ENCODE results near the gene AGPAT2. TPM values are rescaled to one million over a fixed set of nuclear protein-coding genes. Genes with fewer than 3 reads are reported as not detected.
A peak's percentile ranks its signal among the peaks of the same experiment; 100 is the strongest.

The AGPAT2 gene
- total RNA-seq, 1 donor from 2014 or later = 36.4 TPM

DNA sequence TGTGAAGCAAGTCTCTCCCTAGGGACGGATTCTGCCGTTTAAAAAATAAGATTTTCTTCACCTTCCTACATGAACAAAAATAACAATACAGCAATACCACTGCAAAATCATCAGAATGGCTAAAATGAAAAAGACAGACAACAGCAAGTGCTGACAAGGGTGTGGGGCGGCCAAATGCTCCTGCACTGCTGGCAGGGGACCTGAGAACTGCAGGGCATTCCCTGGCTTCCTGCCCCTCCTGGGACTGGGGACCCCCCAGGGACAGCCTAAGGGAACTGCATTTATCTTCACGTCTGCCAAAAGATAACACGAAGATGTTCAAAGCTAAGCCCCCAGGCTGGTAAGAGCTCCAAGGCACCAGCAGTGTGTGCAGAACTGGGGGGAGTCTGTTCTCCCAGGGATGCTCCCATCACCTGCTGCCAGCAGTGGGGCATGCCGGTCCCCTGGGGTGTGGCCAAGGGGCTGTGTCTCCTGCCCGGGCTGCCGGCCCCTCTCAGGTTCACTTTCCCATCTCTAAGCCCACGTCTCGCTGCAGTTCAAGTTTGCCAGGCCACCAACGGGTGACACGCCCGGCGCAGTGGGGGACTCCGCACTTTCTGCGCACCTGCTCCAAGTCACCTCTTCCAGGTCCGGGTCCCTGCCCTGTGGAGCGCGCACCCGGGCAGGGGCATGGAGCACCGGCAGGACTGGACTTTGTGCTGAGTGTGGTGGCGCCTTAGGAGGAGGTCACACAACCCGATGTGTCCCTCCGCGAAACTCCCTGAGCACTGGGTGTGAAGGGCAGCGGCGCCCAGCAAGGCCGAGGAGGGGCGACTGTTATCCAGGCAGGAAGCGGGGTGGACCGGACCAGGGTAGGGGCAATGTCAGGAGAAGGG is 29.0 kb downstream of the AGPAT2 start:
- Mint-ChIP-seq H3K27ac (ENCODE audit: unreplicated experiment) (no peak overlapping the region), H3K4me1 (ENCODE audit: unreplicated experiment) (peaks cover 2% of the 10 kb centered on the region), H3K9me3 (ENCODE audit: unreplicated experiment) (no peaks in the 10 kb centered on the region), H3K36me3 (ENCODE audit: unreplicated experiment) (no peaks in the 10 kb centered on the region), H3K27me3 (ENCODE audit: unreplicated experiment) (peaks cover 2% of the 10 kb centered on the region), H3K4me3 (ENCODE audit: unreplicated experiment) (no peak overlapping the region)
- DNase-seq (ENCODE audit: extremely low spot score, unreplicated experiment) = no peak
- TF ChIP-seq, protein P1, sequence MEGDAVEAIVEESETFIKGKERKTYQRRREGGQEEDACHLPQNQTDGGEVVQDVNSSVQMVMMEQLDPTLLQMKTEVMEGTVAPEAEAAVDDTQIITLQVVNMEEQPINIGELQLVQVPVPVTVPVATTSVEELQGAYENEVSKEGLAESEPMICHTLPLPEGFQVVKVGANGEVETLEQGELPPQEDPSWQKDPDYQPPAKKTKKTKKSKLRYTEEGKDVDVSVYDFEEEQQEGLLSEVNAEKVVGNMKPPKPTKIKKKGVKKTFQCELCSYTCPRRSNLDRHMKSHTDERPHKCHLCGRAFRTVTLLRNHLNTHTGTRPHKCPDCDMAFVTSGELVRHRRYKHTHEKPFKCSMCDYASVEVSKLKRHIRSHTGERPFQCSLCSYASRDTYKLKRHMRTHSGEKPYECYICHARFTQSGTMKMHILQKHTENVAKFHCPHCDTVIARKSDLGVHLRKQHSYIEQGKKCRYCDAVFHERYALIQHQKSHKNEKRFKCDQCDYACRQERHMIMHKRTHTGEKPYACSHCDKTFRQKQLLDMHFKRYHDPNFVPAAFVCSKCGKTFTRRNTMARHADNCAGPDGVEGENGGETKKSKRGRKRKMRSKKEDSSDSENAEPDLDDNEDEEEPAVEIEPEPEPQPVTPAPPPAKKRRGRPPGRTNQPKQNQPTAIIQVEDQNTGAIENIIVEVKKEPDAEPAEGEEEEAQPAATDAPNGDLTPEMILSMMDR (IDR thresholded peaks at IDR 0.05) = no peak

GRCh38 chr9:136656795-136657611 is 30.3 kb downstream of the AGPAT2 start:
- no peaks in the 10 kb centered on the region for H3K9me3 Mint-ChIP-seq (ENCODE audit: unreplicated experiment)
- no peak overlapping the region for H3K4me3 Mint-ChIP-seq (ENCODE audit: unreplicated experiment)
- peak overlapping the region; percentile 18 for H3K27ac Mint-ChIP-seq (ENCODE audit: unreplicated experiment)
- H3K27me3 Mint-ChIP-seq (ENCODE audit: unreplicated experiment) = peaks cover 2% of the 10 kb centered on the region
- TF ChIP-seq, protein P1 (IDR thresholded peaks at IDR 0.05) = no peak
- H3K4me1 Mint-ChIP-seq (ENCODE audit: unreplicated experiment) = peaks cover 2% of the 10 kb centered on the region
- no peak for DNase-seq (ENCODE audit: extremely low spot score, unreplicated experiment)
- H3K36me3 Mint-ChIP-seq (ENCODE audit: unreplicated experiment) = no peaks in the 10 kb centered on the region

GRCh38 chr9:136656183-136656738 is 31.0 kb downstream of the AGPAT2 start:
- peaks cover 2% of the 10 kb centered on the region for H3K27me3 Mint-ChIP-seq (ENCODE audit: unreplicated experiment)
- DNase-seq (ENCODE audit: extremely low spot score, unreplicated experiment) = no peak
- peaks cover 2% of the 10 kb centered on the region for H3K4me1 Mint-ChIP-seq (ENCODE audit: unreplicated experiment)
- no peak overlapping the region for H3K27ac Mint-ChIP-seq (ENCODE audit: unreplicated experiment)
- no peaks in the 10 kb centered on the region for H3K36me3 Mint-ChIP-seq (ENCODE audit: unreplicated experiment)
- TF ChIP-seq, protein P1 (IDR thresholded peaks at IDR 0.05) = no peak
- no peaks in the 10 kb centered on the region for H3K9me3 Mint-ChIP-seq (ENCODE audit: unreplicated experiment)
- H3K4me3 Mint-ChIP-seq (ENCODE audit: unreplicated experiment) = no peak overlapping the region

DNA sequence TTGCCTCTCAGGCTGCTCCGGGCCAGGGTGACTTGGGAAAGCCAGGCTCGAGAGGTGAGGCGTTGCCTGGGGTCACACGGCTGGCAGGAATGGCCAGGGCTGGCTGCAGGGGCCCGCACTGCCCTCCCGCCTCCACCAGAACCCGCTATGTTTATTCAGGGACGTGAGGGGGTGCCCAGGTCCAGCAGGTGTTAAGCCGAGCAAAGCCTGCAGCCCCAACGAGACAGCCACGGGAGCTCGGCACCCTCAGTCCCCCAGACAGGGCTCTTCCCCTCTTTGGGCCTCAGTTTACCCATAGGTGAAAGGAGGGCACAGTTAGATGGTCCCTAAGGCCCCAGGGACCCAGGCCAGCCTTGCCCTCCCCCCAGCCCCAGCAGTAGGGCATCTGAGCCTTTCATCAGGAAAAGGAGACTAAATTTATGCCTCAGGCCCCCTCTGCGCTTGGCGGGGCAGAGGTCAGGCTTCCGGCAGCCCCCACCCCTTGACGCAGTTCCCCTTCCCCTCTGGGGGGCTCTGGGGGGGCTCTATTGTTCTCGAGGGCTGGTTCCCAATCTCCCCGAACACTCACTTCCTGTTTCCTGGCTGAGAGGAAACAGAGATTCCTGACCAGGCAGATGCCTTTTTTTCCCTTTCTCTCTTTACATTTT is 31.6 kb downstream of the AGPAT2 start:
- peaks cover 2% of the 10 kb centered on the region for H3K4me1 Mint-ChIP-seq (ENCODE audit: unreplicated experiment)
- H3K27me3 Mint-ChIP-seq (ENCODE audit: unreplicated experiment) = peaks cover 2% of the 10 kb centered on the region
- no peak overlapping the region for H3K27ac Mint-ChIP-seq (ENCODE audit: unreplicated experiment)
- H3K4me3 Mint-ChIP-seq (ENCODE audit: unreplicated experiment) = no peak overlapping the region
- no peaks in the 10 kb centered on the region for H3K36me3 Mint-ChIP-seq (ENCODE audit: unreplicated experiment)
- H3K9me3 Mint-ChIP-seq (ENCODE audit: unreplicated experiment) = no peaks in the 10 kb centered on the region
- TF ChIP-seq, protein P1 (IDR thresholded peaks at IDR 0.05) = no peak
- no peak for DNase-seq (ENCODE audit: extremely low spot score, unreplicated experiment)

Data from osteocyte (in vitro differentiated cells).